Measurements from ENCODE around the gene ESF1.
"Not testable (repeated sequence)": the region's sequence is repeated elsewhere in the genome, so short reads cannot be mapped to it uniquely, and the experiment has no call there.

The ESF1 gene

GRCh38 chr20:13786143-13786828, 1.6 kb upstream of the ESF1 start:
- no peak for DNase-seq

- DNase-seq = no peak
Measured at GRCh38 chr20:13784271-13784892, 337 bp downstream of the ESF1 start.

- no peak for DNase-seq
Measured at GRCh38 chr20:13783528-13783927, 1.2 kb downstream of the ESF1 start.

- DNase-seq = no peak
Measured at GRCh38 chr20:13778827-13779226, 5.9 kb downstream of the ESF1 start.

- no peak for DNase-seq
Measured at GRCh38 chr20:13777171-13777601, 7.5 kb downstream of the ESF1 start.

- no peak for DNase-seq
Measured at GRCh38 chr20:13775867-13776266, 8.9 kb downstream of the ESF1 start.

- no peak for DNase-seq
Measured at GRCh38 chr20:13772529-13772928, 12.2 kb downstream of the ESF1 start.

GRCh38 chr20:13771853-13772453, 12.8 kb downstream of the ESF1 start:
- DNase-seq = no peak

- DNase-seq = no peak
Measured at GRCh38 chr20:13770141-13770540, 14.6 kb downstream of the ESF1 start.

GRCh38 chr20:13765868-13766416, 18.8 kb downstream of the ESF1 start:
- DNase-seq = no peak

- no peak for DNase-seq
Measured at GRCh38 chr20:13765299-13765698, 19.4 kb downstream of the ESF1 start.

- not testable (repeated sequence) for DNase-seq
Measured at GRCh38 chr20:13760451-13760946, 24.2 kb downstream of the ESF1 start.

- DNase-seq = no peak
Measured at GRCh38 chr20:13758884-13759283, 25.8 kb downstream of the ESF1 start.

- no peak for DNase-seq
Measured at GRCh38 chr20:13756551-13756950, 28.2 kb downstream of the ESF1 start.

- DNase-seq = no peak
Measured at GRCh38 chr20:13755809-13756208, 28.9 kb downstream of the ESF1 start.

- DNase-seq = no peak
Measured at GRCh38 chr20:13753436-13754036, 31.2 kb downstream of the ESF1 start.

GRCh38 chr20:13749811-13750210, 34.9 kb downstream of the ESF1 start:
- DNase-seq = no peak

GRCh38 chr20:13745784-13746183, 38.9 kb downstream of the ESF1 start:
- no peak for DNase-seq

- DNase-seq = no peak
Measured at GRCh38 chr20:13744352-13744751, 40.4 kb downstream of the ESF1 start.

- no peak for DNase-seq
Measured at GRCh38 chr20:13741879-13742278, 42.8 kb downstream of the ESF1 start.

- DNase-seq = no peak
Measured at GRCh38 chr20:13739731-13740649, 44.7 kb downstream of the ESF1 start.

- DNase-seq = not testable (repeated sequence)
Measured at GRCh38 chr20:13738187-13738586, 46.5 kb downstream of the ESF1 start.

Measured in NCI-H1092 (cell line).